ENCODE results near the gene ANKRD10.

GRCh38 chr13:110913322-110914080, 1.4 kb downstream of the ANKRD10 start:
- TF ChIP-seq POLR2A (IDR thresholded peaks at IDR 0.05) = no peak
- no peak for TF ChIP-seq CTCF (IDR thresholded peaks at IDR 0.05)
